ENCODE results near the gene GPR17. TPM values are rescaled to one million over a fixed set of nuclear protein-coding genes. Genes with fewer than 3 reads are reported as not detected.

The GPR17 gene
- total RNA-seq, 2 donors from 2014 or later: 0.16 to 0.20 TPM

DNA sequence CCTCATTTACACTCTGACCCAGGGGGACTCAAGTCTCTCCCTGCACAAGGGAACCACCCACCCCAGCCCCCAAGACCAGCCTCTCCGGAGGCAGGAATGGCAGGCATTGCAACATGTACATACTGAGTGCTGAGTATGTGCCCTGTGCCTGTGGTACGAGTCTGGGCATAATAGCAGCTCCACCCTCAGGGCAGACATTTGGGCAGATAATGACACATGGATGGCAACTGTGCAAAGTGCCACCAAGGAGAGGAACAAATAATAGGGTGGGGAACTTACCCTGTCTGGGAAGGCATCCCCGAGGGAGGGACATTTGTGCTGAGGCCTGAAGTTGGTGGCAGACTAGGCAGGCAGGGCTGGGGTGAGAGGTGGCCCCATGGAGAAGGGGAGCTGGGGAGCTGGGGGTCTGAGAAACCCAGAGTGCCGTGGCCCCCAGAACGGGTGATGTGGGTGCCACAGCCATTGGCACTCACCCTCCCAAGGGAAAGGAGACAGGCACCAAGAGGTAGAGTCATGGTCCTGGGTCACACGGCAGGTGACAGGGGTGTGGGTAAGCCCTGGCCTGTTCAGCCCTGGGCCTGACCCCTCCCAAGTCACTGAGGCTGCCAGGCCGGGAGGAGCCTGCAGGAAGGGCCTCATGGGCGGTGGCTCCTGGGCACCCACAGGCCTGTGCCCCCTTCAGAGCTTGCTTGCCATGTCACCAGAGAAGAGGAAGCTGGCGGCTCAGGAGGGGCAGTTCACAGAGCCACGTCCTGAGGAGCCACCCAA lies 15.7 kb upstream of the GPR17 start:
- H3K36me3 ChIP-seq: no peaks in the 10 kb centered on the region
- TF ChIP-seq, protein P1, sequence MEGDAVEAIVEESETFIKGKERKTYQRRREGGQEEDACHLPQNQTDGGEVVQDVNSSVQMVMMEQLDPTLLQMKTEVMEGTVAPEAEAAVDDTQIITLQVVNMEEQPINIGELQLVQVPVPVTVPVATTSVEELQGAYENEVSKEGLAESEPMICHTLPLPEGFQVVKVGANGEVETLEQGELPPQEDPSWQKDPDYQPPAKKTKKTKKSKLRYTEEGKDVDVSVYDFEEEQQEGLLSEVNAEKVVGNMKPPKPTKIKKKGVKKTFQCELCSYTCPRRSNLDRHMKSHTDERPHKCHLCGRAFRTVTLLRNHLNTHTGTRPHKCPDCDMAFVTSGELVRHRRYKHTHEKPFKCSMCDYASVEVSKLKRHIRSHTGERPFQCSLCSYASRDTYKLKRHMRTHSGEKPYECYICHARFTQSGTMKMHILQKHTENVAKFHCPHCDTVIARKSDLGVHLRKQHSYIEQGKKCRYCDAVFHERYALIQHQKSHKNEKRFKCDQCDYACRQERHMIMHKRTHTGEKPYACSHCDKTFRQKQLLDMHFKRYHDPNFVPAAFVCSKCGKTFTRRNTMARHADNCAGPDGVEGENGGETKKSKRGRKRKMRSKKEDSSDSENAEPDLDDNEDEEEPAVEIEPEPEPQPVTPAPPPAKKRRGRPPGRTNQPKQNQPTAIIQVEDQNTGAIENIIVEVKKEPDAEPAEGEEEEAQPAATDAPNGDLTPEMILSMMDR (IDR thresholded peaks at IDR 0.05): no peak
- no peak overlapping the region for H3K9ac ChIP-seq (ENCODE audit: low read depth in 2 of 2, low read length in 2 of 2)
- no peaks in the 10 kb centered on the region for H3K27me3 ChIP-seq
- DNase-seq: no peak
- no peaks in the 10 kb centered on the region for H3K4me1 ChIP-seq
- no peaks in the 10 kb centered on the region for H3K9me3 ChIP-seq
- intact Hi-C loops (cut with DNase I): no loop called here
- H3K27ac ChIP-seq: no peak overlapping the region
- no peak overlapping the region for H3K4me3 ChIP-seq

DNA sequence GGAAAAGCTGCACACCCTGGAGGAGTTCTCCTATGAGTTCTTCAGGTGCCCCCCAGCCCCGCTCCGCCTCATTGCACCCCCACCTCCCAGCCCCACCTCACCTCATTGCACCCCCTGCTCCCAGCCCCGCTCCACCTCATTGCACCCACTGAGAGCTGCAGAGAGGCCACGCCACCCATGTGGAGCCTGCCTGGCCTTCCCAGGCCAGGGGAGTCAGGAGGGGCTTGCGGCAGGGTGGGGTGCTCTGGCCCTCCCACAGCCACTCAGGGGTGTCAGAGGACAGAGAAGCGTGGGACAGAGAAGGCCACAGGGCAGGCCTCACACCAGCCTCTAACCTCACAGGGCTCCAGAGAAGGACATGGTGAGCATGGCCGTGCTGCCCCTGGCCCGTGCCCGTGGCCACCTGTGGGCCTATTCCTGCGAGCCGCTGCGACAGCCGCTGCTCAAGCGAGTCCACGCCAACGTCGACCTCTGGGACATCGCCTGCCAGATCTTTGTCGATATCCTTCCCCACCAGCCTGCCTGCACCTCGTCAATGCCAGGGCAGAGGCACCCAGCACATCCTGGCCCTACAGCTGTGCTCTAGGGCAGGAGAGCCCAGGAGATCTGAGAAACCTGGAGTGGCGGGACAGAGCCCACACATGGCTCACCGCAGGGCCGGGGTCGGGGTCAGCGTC lies 15.0 kb upstream of the GPR17 start:
- H3K4me1 ChIP-seq: no peaks in the 10 kb centered on the region
- DNase-seq: no peak
- TF ChIP-seq, protein P1 (IDR thresholded peaks at IDR 0.05): no peak
- no peaks in the 10 kb centered on the region for H3K27me3 ChIP-seq
- intact Hi-C loops (cut with DNase I): no loop called here
- peak overlapping the region in 1 of 2 donors; percentile 12 for H3K9ac ChIP-seq (ENCODE audit: low read depth in 2 of 2, low read length in 2 of 2)
- H3K27ac ChIP-seq: no peak overlapping the region
- H3K4me3 ChIP-seq: no peak overlapping the region
- no peaks in the 10 kb centered on the region for H3K36me3 ChIP-seq
- no peaks in the 10 kb centered on the region for H3K9me3 ChIP-seq

DNA sequence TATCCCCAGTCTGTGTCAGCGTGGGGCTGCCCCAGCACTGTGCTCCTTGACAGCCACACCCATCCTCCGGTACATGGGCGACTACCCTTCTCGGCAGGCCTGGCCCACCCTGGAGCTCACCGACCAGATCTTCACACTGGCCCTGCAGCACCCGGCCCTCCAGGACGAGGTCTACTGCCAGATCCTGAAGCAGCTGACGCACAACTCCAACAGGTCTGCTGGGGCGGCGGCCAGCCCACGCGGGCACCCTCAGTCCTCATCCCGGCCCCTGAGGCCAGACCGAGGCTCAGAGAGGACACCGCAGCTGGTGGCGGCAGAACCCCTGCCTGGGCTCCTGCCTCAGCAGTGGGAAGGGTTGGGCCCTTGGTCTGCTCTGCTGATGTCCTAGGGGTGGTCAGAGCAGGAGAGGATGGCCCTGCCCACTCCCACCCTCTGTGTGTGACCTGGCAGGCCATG lies 14.4 kb upstream of the GPR17 start:
- Histone ChIP-seq H3K4me3 (no peak overlapping the region), H3K9ac (ENCODE audit: low read depth in 2 of 2, low read length in 2 of 2) (peak overlapping the region in 1 of 2 donors; percentile 12), H3K36me3 (no peaks in the 10 kb centered on the region), H3K27ac (no peak overlapping the region), H3K9me3 (no peaks in the 10 kb centered on the region), H3K4me1 (no peaks in the 10 kb centered on the region), H3K27me3 (no peaks in the 10 kb centered on the region)
- DNase-seq: no peak
- TF ChIP-seq, protein P1 (IDR thresholded peaks at IDR 0.05): no peak
- intact Hi-C loops (cut with DNase I): no loop called here

DNA sequence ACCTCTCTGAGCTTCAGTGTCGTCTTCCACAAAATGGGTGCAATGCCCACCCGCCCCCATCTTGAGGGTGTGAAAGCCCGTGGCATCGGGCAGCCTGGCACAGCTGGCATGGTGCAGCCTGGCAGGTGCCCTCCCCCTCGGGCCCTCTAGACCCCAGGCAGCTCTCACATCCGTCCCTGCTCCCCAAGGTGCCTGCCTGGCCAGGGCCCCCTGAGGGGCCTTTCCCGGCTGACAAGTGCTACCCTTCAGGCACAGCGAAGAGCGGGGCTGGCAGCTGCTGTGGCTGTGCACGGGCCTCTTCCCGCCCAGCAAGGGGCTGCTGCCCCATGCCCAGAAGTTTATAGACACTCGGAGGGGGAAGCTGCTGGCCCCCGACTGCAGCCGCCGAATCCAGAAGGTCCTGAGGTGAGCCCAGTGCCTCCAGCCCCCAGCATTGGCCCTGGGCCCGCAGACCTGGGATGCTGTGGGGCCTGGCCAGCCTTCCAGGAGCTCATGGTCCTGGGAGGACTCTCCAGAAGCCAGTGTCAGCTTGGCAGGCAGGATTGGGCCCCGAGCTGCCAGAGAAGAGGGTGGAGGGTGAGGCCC lies 13.9 kb upstream of the GPR17 start:
- no peak for DNase-seq
- no peak overlapping the region for H3K27ac ChIP-seq
- no peaks in the 10 kb centered on the region for H3K4me1 ChIP-seq
- no peak overlapping the region for H3K9ac ChIP-seq (ENCODE audit: low read depth in 2 of 2, low read length in 2 of 2)
- H3K9me3 ChIP-seq: no peaks in the 10 kb centered on the region
- H3K27me3 ChIP-seq: no peaks in the 10 kb centered on the region
- intact Hi-C loops (cut with DNase I): no loop called here
- TF ChIP-seq, protein P1 (IDR thresholded peaks at IDR 0.05): no peak
- H3K4me3 ChIP-seq: no peak overlapping the region
- H3K36me3 ChIP-seq: no peaks in the 10 kb centered on the region

DNA sequence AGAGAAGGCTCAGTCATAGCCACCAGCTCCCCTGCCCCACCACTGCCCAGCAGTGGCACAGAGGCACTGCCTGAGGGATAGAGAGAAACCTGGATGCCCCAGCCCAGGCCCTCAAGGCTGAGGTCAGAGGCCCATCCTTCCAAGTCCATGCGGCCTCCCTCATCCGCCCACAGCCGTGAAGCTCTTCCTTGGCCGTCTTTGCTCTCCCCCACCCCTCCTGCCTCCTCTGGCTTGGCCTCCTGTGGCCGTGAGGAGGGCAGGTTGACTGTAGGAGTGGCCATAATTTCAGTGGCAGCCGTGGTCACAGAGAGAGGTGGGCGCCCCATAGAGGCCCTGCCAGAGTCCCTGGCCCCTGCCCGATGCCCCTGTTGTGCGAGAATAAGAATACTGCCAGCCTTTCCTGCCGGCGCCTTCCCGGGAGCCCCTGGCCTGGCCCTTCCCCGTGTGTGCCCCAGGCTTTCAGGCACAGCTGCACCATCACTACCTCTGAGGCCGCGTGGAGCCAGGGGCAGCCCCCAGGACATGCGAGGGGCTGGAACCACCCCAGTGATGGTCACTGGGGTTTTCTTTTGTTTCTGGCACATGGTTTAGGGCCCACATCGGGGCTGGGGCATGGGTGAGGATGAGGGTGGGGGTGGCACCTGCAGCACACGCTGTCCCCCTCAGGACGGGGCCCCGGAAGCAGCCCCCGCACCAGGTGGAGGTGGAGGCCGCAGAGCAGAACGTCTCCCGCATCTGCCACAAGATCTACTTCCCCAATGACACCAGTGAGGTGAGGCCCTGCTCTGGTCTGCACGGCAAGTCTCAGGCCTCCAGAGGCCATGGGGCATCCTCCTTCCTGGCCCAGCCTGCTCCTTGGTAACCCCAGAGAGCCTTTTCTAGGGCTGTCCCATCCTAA lies 13.1 kb upstream of the GPR17 start:
- intact Hi-C loops (cut with DNase I): no loop called here
- no peaks in the 10 kb centered on the region for H3K27me3 ChIP-seq
- H3K9ac ChIP-seq (ENCODE audit: low read depth in 2 of 2, low read length in 2 of 2): no peak overlapping the region
- TF ChIP-seq, protein P1 (IDR thresholded peaks at IDR 0.05): no peak
- DNase-seq: no peak
- no peak overlapping the region for H3K4me3 ChIP-seq
- no peaks in the 10 kb centered on the region for H3K4me1 ChIP-seq
- no peaks in the 10 kb centered on the region for H3K9me3 ChIP-seq
- no peak overlapping the region for H3K27ac ChIP-seq
- no peaks in the 10 kb centered on the region for H3K36me3 ChIP-seq

Data from colonic mucosa (tissue), 4 donors.